ACHN (cell line): ENCODE measurements around the gene COX14.
A peak's percentile ranks its signal among the peaks of the same experiment; 100 is the strongest.
"Not testable (repeated sequence)": the region's sequence is repeated elsewhere in the genome, so short reads cannot be mapped to it uniquely, and the experiment has no call there.

Experiments
- DNase-seq: peaks from one replicate; pipeline ENCODE4 v3.0.0-alpha.2; 2015
- in situ Hi-C: cut with HindIII; loops from 2 replicates; pipeline ENCODE4 v1.10.0; 2017; ENCODE audit warnings: low sequenced_read_pairs, low pct_ligation_motif_present, low pct_unique_long_range_greater_than_20kb

Gene COX14

GRCh38 chr12:50082644-50083043, 29.4 kb upstream of the COX14 start:
- peak; percentile 17 for DNase-seq
- in situ Hi-C loops: no loop called here

GRCh38 chr12:50083301-50083700, 28.7 kb upstream of the COX14 start:
- in situ Hi-C loops: no loop called here
- no peak for DNase-seq

- DNase-seq, in situ Hi-C loops: not testable (repeated sequence)
These were observed 27.6 kb upstream of the COX14 start for GRCh38 chr12:50084409-50084774.

GRCh38 chr12:50084775-50085614, 27.0 kb upstream of the COX14 start, which contains the start of gene SMARCD1:
Gene SMARCD1, plus strand, starts transcription at chr12:50085342. Its CDS starts 28 bp downstream, at chr12:50085370.
- in situ Hi-C loops: no loop called here

GRCh38 chr12:50085615-50086072, 26.4 kb upstream of the COX14 start:
- in situ Hi-C loops: no loop called here

More at GRCh38 chr12:50084775-50085614, 27.0 kb upstream of the COX14 start, which contains the start of gene SMARCD1:
- peak; percentile 99 for DNase-seq

GRCh38 chr12:50086148-50086547, 25.9 kb upstream of the COX14 start:
- no peak for DNase-seq
- in situ Hi-C loops: no loop called here

More at GRCh38 chr12:50085615-50086072, 26.4 kb upstream of the COX14 start:
- no peak for DNase-seq

GRCh38 chr12:50087151-50087550, 24.9 kb upstream of the COX14 start:
- in situ Hi-C loops: no loop called here
- no peak for DNase-seq

- in situ Hi-C loops: no loop called here
- no peak for DNase-seq
These were observed 24.0 kb upstream of the COX14 start for GRCh38 chr12:50087995-50088394.

GRCh38 chr12:50088577-50089335, 23.3 kb upstream of the COX14 start:
- DNase-seq: peak; percentile 78
- in situ Hi-C loops: no loop called here

GRCh38 chr12:50089730-50090129, 22.3 kb upstream of the COX14 start:
- in situ Hi-C loops: no loop called here

GRCh38 chr12:50090391-50090790, 21.6 kb upstream of the COX14 start:
- in situ Hi-C loops: no loop called here
- no peak for DNase-seq

More at GRCh38 chr12:50089730-50090129, 22.3 kb upstream of the COX14 start:
- DNase-seq: no peak

- no peak for DNase-seq
- in situ Hi-C loops: no loop called here
These were observed 14.1 kb upstream of the COX14 start for GRCh38 chr12:50097952-50098351.

GRCh38 chr12:50099302-50100008, 12.6 kb upstream of the COX14 start:
- no peak for DNase-seq
- in situ Hi-C loops: no loop called here

GRCh38 chr12:50100561-50100960, 11.5 kb upstream of the COX14 start:
- in situ Hi-C loops: no loop called here
- DNase-seq: no peak

GRCh38 chr12:50101663-50102062, 10.4 kb upstream of the COX14 start:
- in situ Hi-C loops: no loop called here

GRCh38 chr12:50102131-50102531, 9.9 kb upstream of the COX14 start:
- in situ Hi-C loops: no loop called here
- DNase-seq: no peak

More at GRCh38 chr12:50101663-50102062, 10.4 kb upstream of the COX14 start:
- peak; percentile 68 for DNase-seq

GRCh38 chr12:50102646-50103309, 9.3 kb upstream of the COX14 start:
- in situ Hi-C loops: no loop called here
- no peak for DNase-seq

- no peak for DNase-seq
- in situ Hi-C loops: no loop called here
These were observed 8.7 kb upstream of the COX14 start for GRCh38 chr12:50103351-50103750.
